Skeletal muscle tissue (tissue), 4 donors: ENCODE measurements around the gene SCGN. TPM values are rescaled to one million over a fixed set of nuclear protein-coding genes. Genes with fewer than 3 reads are reported as not detected.

ENCODE experiments used
- H3K27ac ChIP-seq: one replicate; pipeline ENCODE4 v1.7.0; 2013; ENCODE audit warnings: mild to moderate bottlenecking, low read depth, low read length, inconsistent platforms
- H3K27me3 ChIP-seq, 3 donors: one replicate each; pipeline ENCODE4 v1.7.0; 2013; ENCODE audit warnings: low read length in 3 of 3; ENCODE audit not compliant: control insufficient read depth in 3 of 3, insufficient read depth in 3 of 3
- H3K36me3 ChIP-seq, 3 donors: one replicate each; pipeline ENCODE4 v1.7.0; 2013; ENCODE audit warnings: low read length in 3 of 3; ENCODE audit not compliant: control insufficient read depth in 3 of 3, insufficient read depth in 3 of 3
- H3K4me1 ChIP-seq, 3 donors: one replicate each; pipeline ENCODE4 v1.7.0; 2013; ENCODE audit warnings: low read length in 3 of 3, mild to moderate bottlenecking in 3 of 3; ENCODE audit not compliant: control insufficient read depth in 3 of 3, insufficient read depth in 3 of 3
- H3K4me3 ChIP-seq, 3 donors: one replicate each; pipeline ENCODE4 v1.7.0; 2013; ENCODE audit warnings: low read length in 3 of 3
- H3K9ac ChIP-seq, 3 donors: one replicate each; pipeline ENCODE4 v1.7.0; 2013; ENCODE audit warnings: low read length in 3 of 3, mild to moderate bottlenecking in 3 of 3, moderate library complexity in 2 of 3, low read depth in 1 of 3
- H3K9me3 ChIP-seq, 3 donors: one replicate each; pipeline ENCODE4 v1.7.0; 2013; ENCODE audit warnings: low read length in 3 of 3; ENCODE audit not compliant: control insufficient read depth in 3 of 3
- total RNA-seq: library from RNA; depleted of rRNA; stranded (reverse); fragments of >200 nt; gene quantifications from one replicate; pipeline ENCODE4 v1.2.3, GENCODE V29; 2014
- donor health status: Osteomylitis.

Gene SCGN
- total RNA-seq, 1 donor from 2014 or later: 1.0 TPM

- Histone ChIP-seq H3K4me3 (no peak overlapping the region), H3K27me3 (no peaks in the 10 kb centered on the region), H3K9me3 (no peaks in the 10 kb centered on the region), H3K9ac (no peak overlapping the region), H3K4me1 (no peaks in the 10 kb centered on the region), H3K27ac (no peak overlapping the region), H3K36me3 (no peaks in the 10 kb centered on the region)
Measured at GRCh38 chr6:25659633-25660368, 7.8 kb downstream of the SCGN start.

- no peaks in the 10 kb centered on the region for H3K27me3 ChIP-seq
- no peak overlapping the region for H3K9ac ChIP-seq
- H3K4me1 ChIP-seq: no peaks in the 10 kb centered on the region
- no peak overlapping the region for H3K4me3 ChIP-seq
- no peaks in the 10 kb centered on the region for H3K36me3 ChIP-seq
- no peak overlapping the region for H3K27ac ChIP-seq
- no peaks in the 10 kb centered on the region for H3K9me3 ChIP-seq
Measured at GRCh38 chr6:25660512-25660911, 8.5 kb downstream of the SCGN start.

GRCh38 chr6:25661129-25661779 lies 9.2 kb downstream of the SCGN start:
- Histone ChIP-seq H3K27ac (no peak overlapping the region), H3K27me3 (no peaks in the 10 kb centered on the region), H3K4me1 (no peaks in the 10 kb centered on the region), H3K36me3 (no peaks in the 10 kb centered on the region), H3K9ac (no peak overlapping the region), H3K4me3 (no peak overlapping the region), H3K9me3 (no peaks in the 10 kb centered on the region)

- H3K9me3 ChIP-seq: no peaks in the 10 kb centered on the region
- no peaks in the 10 kb centered on the region for H3K4me1 ChIP-seq
- H3K9ac ChIP-seq: no peak overlapping the region
- H3K36me3 ChIP-seq: no peaks in the 10 kb centered on the region
- no peak overlapping the region for H3K4me3 ChIP-seq
- peaks cover 0 to 4% (median 0%) of the 10 kb centered on the region in 3 donors for H3K27me3 ChIP-seq
- no peak overlapping the region for H3K27ac ChIP-seq
Measured at GRCh38 chr6:25665455-25665854, 13.4 kb downstream of the SCGN start.

- H3K27me3 ChIP-seq: peaks cover 0 to 10% (median 2%) of the 10 kb centered on the region in 3 donors
- no peaks in the 10 kb centered on the region for H3K4me1 ChIP-seq
- H3K4me3 ChIP-seq: no peak overlapping the region
- no peaks in the 10 kb centered on the region for H3K36me3 ChIP-seq
- H3K9ac ChIP-seq: no peak overlapping the region
- H3K9me3 ChIP-seq: no peaks in the 10 kb centered on the region
- no peak overlapping the region for H3K27ac ChIP-seq
Measured at GRCh38 chr6:25669413-25669812, 17.4 kb downstream of the SCGN start.

- Histone ChIP-seq H3K9ac (no peak overlapping the region), H3K27me3 (peaks cover 0 to 10% (median 2%) of the 10 kb centered on the region in 3 donors), H3K4me3 (no peak overlapping the region), H3K4me1 (no peaks in the 10 kb centered on the region), H3K36me3 (no peaks in the 10 kb centered on the region), H3K27ac (no peak overlapping the region), H3K9me3 (no peaks in the 10 kb centered on the region)
Measured at GRCh38 chr6:25670208-25670607, 18.2 kb downstream of the SCGN start.

GRCh38 chr6:25670793-25671513 lies 18.9 kb downstream of the SCGN start:
- Histone ChIP-seq H3K27ac (no peak overlapping the region), H3K9ac (no peak overlapping the region), H3K4me1 (no peaks in the 10 kb centered on the region), H3K9me3 (no peaks in the 10 kb centered on the region), H3K4me3 (no peak overlapping the region), H3K36me3 (no peaks in the 10 kb centered on the region), H3K27me3 (peaks cover 0 to 10% (median 2%) of the 10 kb centered on the region in 3 donors)

GRCh38 chr6:25671652-25672051 lies 19.6 kb downstream of the SCGN start:
- Histone ChIP-seq H3K4me1 (no peaks in the 10 kb centered on the region), H3K9ac (no peak overlapping the region), H3K27me3 (peaks cover 0 to 10% (median 2%) of the 10 kb centered on the region in 3 donors), H3K27ac (no peak overlapping the region), H3K4me3 (no peak overlapping the region), H3K36me3 (no peaks in the 10 kb centered on the region), H3K9me3 (no peaks in the 10 kb centered on the region)

- Histone ChIP-seq H3K4me1 (no peaks in the 10 kb centered on the region), H3K36me3 (no peaks in the 10 kb centered on the region), H3K9ac (no peak overlapping the region), H3K4me3 (no peak overlapping the region), H3K9me3 (no peaks in the 10 kb centered on the region), H3K27ac (no peak overlapping the region), H3K27me3 (peaks cover 0 to 6% (median 2%) of the 10 kb centered on the region in 3 donors)
Measured at GRCh38 chr6:25675167-25675566, 23.2 kb downstream of the SCGN start.

- H3K9ac ChIP-seq: no peak overlapping the region
- no peaks in the 10 kb centered on the region for H3K9me3 ChIP-seq
- H3K27me3 ChIP-seq: peaks cover 0 to 6% (median 2%) of the 10 kb centered on the region in 3 donors
- H3K27ac ChIP-seq: no peak overlapping the region
- H3K36me3 ChIP-seq: no peaks in the 10 kb centered on the region
- no peaks in the 10 kb centered on the region for H3K4me1 ChIP-seq
- no peak overlapping the region for H3K4me3 ChIP-seq
Measured at GRCh38 chr6:25676775-25677174, 24.8 kb downstream of the SCGN start.
